ENCODE measurements around the gene SPART.
"Not testable (repeated sequence)": the region's sequence is repeated elsewhere in the genome, so short reads cannot be mapped to it uniquely, and the experiment has no call there.

The SPART gene

GRCh38 chr13:36313047-36313969 is 32.9 kb downstream of the SPART start:
- no peak for DNase-seq

- no peak for DNase-seq
These were observed 35.6 kb downstream of the SPART start for GRCh38 chr13:36310417-36311108.

GRCh38 chr13:36302289-36302688 is 43.9 kb downstream of the SPART start:
- no peak for DNase-seq

GRCh38 chr13:36299469-36299868 is 46.7 kb downstream of the SPART start:
- DNase-seq: not testable (repeated sequence)

GRCh38 chr13:36298535-36299068 is 47.6 kb downstream of the SPART start:
- DNase-seq: no peak

GRCh38 chr13:36297366-36298338 is 48.5 kb downstream of the SPART start, which contains the start of gene CCDC169:
Gene CCDC169 (minus strand): TSS chr13:36297814. CDS start chr13:36297719, 95 bp downstream.
- peak; percentile 32 for DNase-seq

GRCh38 chr13:36294096-36294495 is 52.1 kb downstream of the SPART start:
- DNase-seq: no peak

- no peak for DNase-seq
These were observed 52.7 kb downstream of the SPART start for GRCh38 chr13:36293497-36293896.

GRCh38 chr13:36288794-36289391 is 57.3 kb downstream of the SPART start:
- peak; percentile 2 for DNase-seq

- DNase-seq: no peak
These were observed 60.2 kb downstream of the SPART start for GRCh38 chr13:36286006-36286405.

GRCh38 chr13:36282821-36283432 is 63.3 kb downstream of the SPART start:
- peak; percentile 31 for DNase-seq

GRCh38 chr13:36275190-36276002 is 70.8 kb downstream of the SPART start:
- peak; percentile 27 for DNase-seq

GRCh38 chr13:36273431-36273830 is 72.8 kb downstream of the SPART start:
- DNase-seq: no peak

- no peak for DNase-seq
These were observed 84.2 kb downstream of the SPART start for GRCh38 chr13:36261976-36262375.

GRCh38 chr13:36261011-36261410 is 85.2 kb downstream of the SPART start:
- no peak for DNase-seq

GRCh38 chr13:36259361-36260137 is 86.6 kb downstream of the SPART start:
- DNase-seq: no peak

- DNase-seq: no peak
These were observed 87.4 kb downstream of the SPART start for GRCh38 chr13:36258831-36259230.
